ENCODE results near the gene TNFSF4. TPM values are rescaled to one million over a fixed set of nuclear protein-coding genes. Genes with fewer than 3 reads are reported as not detected.
"Not testable (repeated sequence)": the region's sequence is repeated elsewhere in the genome, so short reads cannot be mapped to it uniquely, and the experiment has no call there.

TNFSF4 gene
- total RNA-seq, 4 donors from 2014 or later = 1.1 to 2.5 (median 1.5) TPM; not detected in 1

DNA sequence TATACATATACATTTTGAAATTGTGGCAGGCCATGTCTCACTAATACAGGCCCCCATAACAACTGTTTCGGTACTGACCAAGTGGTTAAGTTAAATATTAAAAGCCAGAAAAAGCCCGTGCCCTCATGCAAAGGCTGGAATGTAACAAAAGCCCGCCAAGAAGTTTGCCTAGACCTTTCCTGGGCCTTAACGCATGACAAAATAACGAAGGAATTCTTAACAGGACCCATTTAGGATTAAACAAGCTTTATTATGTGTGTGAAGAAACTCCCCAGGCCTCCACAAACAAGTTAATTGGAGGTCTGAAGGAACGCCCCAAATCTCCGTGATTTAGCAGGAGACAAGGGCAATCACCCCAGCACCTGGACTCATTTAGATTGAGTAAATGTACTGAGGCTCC, 42.4 kb downstream of the TNFSF4 start:
- TF ChIP-seq, protein P1, sequence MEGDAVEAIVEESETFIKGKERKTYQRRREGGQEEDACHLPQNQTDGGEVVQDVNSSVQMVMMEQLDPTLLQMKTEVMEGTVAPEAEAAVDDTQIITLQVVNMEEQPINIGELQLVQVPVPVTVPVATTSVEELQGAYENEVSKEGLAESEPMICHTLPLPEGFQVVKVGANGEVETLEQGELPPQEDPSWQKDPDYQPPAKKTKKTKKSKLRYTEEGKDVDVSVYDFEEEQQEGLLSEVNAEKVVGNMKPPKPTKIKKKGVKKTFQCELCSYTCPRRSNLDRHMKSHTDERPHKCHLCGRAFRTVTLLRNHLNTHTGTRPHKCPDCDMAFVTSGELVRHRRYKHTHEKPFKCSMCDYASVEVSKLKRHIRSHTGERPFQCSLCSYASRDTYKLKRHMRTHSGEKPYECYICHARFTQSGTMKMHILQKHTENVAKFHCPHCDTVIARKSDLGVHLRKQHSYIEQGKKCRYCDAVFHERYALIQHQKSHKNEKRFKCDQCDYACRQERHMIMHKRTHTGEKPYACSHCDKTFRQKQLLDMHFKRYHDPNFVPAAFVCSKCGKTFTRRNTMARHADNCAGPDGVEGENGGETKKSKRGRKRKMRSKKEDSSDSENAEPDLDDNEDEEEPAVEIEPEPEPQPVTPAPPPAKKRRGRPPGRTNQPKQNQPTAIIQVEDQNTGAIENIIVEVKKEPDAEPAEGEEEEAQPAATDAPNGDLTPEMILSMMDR (IDR thresholded peaks at IDR 0.05) = no peak
- no peak for TF ChIP-seq POLR2A (IDR thresholded peaks at IDR 0.05)
- no peak overlapping the region for H3K4me3 ChIP-seq
- H3K4me1 ChIP-seq = no peaks in the 10 kb centered on the region
- intact Hi-C loops (cut with DNase I; ENCODE audit: low total_unique reads) = no loop called here
- H3K36me3 ChIP-seq = no peaks in the 10 kb centered on the region
- H3K9me3 ChIP-seq = no peaks in the 10 kb centered on the region
- H3K27ac ChIP-seq = no peak overlapping the region
- no peaks in the 10 kb centered on the region for H3K27me3 ChIP-seq
- no peak for DNase-seq

DNA sequence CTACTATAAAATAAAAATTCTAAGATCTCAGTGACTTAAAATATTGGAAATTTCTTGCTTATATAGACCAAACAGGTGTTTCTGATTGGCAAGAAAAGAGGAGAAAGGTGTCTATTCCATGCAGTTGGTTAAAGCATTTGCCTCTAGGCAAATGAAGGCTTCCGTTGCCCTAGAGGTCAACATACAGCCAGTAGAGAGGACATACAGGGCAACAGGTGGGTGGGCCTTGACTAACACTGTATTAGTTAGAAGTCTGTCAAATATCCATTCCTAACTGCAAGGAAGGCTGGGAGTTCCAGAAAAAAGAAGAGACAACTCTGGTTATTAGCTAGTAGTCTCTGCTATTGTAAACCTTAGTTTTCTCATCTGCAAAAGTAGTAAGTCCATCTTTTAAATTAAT, 43.0 kb downstream of the TNFSF4 start:
- Histone ChIP-seq H3K27me3 (no peaks in the 10 kb centered on the region), H3K27ac (no peak overlapping the region), H3K4me3 (no peak overlapping the region), H3K4me1 (no peaks in the 10 kb centered on the region), H3K36me3 (no peaks in the 10 kb centered on the region), H3K9me3 (no peaks in the 10 kb centered on the region)
- no peak for DNase-seq
- intact Hi-C loops (cut with DNase I; ENCODE audit: low total_unique reads) = no loop called here
- TF ChIP-seq, protein P1 (IDR thresholded peaks at IDR 0.05) = no peak
- no peak for TF ChIP-seq POLR2A (IDR thresholded peaks at IDR 0.05)

DNA sequence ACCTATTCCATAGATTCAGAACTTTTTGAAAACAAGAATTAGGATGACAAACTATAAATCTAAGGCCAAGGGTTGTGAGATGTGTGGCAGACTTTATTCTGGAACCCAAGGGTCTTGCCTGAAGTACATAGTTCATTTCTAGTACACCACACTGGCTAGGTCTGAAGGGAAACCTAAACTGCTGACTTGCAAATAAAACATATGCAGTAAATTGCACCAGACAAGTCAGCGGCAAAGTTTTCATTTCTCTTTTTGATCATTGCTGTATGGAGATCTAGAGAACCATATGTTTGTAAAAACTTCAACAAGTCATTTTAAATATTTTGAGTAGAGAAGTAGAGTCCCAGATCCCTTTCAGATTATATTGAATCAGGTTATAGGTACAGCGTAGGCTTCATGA, 43.9 kb downstream of the TNFSF4 start:
- no peak for TF ChIP-seq POLR2A (IDR thresholded peaks at IDR 0.05)
- TF ChIP-seq, protein P1 (IDR thresholded peaks at IDR 0.05) = no peak
- Histone ChIP-seq H3K36me3 (no peaks in the 10 kb centered on the region), H3K9me3 (no peaks in the 10 kb centered on the region), H3K27me3 (no peaks in the 10 kb centered on the region), H3K4me3 (no peak overlapping the region), H3K4me1 (no peaks in the 10 kb centered on the region), H3K27ac (no peak overlapping the region)
- intact Hi-C loops (cut with DNase I; ENCODE audit: low total_unique reads) = no loop called here
- no peak for DNase-seq

DNA sequence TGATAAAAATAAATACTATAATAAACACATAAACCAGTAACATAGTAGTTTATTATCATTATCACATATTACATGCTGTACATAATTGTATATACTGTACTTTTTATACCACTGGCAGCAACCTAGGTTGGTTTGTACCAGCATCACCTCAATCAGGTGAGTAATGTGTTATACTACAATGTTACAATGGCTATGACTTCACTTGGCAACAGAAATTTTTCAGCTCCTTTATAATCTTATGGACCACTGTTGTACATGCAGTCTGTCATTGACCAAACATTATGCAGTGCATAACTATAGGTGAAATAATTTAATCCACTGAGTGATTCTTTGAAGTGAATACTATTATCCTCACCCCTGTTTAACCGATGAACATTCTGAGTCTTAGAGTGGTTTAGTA, 44.5 kb downstream of the TNFSF4 start:
- Histone ChIP-seq H3K4me1 (no peaks in the 10 kb centered on the region), H3K36me3 (no peaks in the 10 kb centered on the region), H3K4me3 (no peak overlapping the region), H3K27ac (no peak overlapping the region), H3K27me3 (no peaks in the 10 kb centered on the region), H3K9me3 (no peaks in the 10 kb centered on the region)
- intact Hi-C loops (cut with DNase I; ENCODE audit: low total_unique reads) = no loop called here
- no peak for TF ChIP-seq POLR2A (IDR thresholded peaks at IDR 0.05)
- TF ChIP-seq, protein P1 (IDR thresholded peaks at IDR 0.05) = no peak
- no peak for DNase-seq

DNA sequence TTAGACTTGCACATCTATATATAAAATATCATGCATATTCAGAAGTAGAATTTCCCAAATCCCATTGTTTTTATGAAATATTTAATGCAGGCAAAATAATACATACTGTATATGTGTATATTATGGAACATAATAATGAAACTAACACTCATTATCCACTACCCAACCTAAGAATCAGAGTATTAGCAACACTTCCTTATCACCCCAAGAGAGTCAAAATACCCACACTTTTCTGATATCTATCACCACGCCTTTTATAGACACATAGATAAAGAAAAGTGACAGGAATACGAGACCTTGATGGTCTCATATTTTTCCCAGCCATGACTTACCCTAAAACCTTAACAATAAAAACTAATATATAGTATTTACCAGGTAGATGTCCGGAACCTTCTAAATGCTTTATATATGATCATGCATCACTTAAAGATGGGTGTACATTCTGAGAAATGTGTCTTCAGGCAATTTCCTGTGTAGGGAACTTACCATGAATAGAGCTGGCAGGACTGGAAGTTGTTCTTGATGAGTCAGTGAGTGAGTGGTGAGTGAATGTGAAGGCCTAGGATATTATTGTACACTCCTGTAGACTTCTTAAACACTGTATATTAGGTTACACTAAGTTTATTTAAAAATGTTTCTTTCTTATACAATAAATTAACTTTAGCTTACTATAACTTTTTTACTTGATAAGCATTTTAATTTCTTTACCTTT, 45.5 kb downstream of the TNFSF4 start:
- no peaks in the 10 kb centered on the region for H3K4me1 ChIP-seq
- H3K9me3 ChIP-seq = no peaks in the 10 kb centered on the region
- intact Hi-C loops (cut with DNase I; ENCODE audit: low total_unique reads) = no loop called here
- DNase-seq = no peak
- no peaks in the 10 kb centered on the region for H3K27me3 ChIP-seq
- TF ChIP-seq POLR2A (IDR thresholded peaks at IDR 0.05) = no peak
- TF ChIP-seq, protein P1 (IDR thresholded peaks at IDR 0.05) = no peak
- H3K36me3 ChIP-seq = no peaks in the 10 kb centered on the region
- no peak overlapping the region for H3K4me3 ChIP-seq
- no peak overlapping the region for H3K27ac ChIP-seq

DNA sequence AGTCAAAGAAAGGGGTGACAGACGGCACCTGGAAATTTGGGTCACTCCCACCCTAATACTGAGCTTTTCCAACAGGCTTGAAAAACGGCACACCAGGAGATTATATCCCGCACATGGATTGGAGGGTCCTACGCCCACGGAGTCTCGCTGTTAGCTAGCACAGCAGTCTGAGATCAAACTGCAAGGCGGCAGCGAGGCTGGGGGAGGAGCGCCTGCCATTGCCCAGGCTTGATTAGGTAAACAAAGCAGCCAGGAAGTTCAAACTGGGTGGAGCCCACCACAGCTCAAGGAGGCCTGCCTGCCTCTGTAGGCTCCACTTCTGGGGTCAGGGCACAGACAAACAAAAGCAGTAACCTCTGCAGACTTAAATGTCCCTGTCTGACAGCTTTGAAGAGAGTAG, 53.2 kb downstream of the TNFSF4 start:
- H3K36me3 ChIP-seq; H3K9me3 ChIP-seq; H3K4me3 ChIP-seq; H3K4me1 ChIP-seq; intact Hi-C loops (cut with DNase I; ENCODE audit: low total_unique reads); H3K27me3 ChIP-seq; DNase-seq; H3K27ac ChIP-seq: not testable (repeated sequence)
